Heart left ventricle (tissue), 16 donors: ENCODE data around the gene FSD1L. TPM values are rescaled to one million over a fixed set of nuclear protein-coding genes. Genes with fewer than 3 reads are reported as not detected.

Experiments used
- ATAC-seq, 4 donors: fragments of 200-7000 bp; cut with Tn5 transposase; one replicate each; pipeline ENCODE4 v1.9.1; 2020 to 2022; ENCODE audit warnings: moderate library complexity in 4 of 4, mild to moderate bottlenecking in 3 of 4, moderate number of reproducible peaks in 1 of 4
- DNase-seq, 5 donors: peaks; one replicate each; pipeline ENCODE4 v3.0.0-alpha.2; 2020
- H3K27ac ChIP-seq, 12 donors: fragments of 200-600 bp; sonication (generic) in 4 of 12; one replicate each; pipeline versions ENCODE4 v1.5.0 to v1.8.0; 2016 to 2022; ENCODE audit warnings: mild to moderate bottlenecking in 2 of 12
- H3K27me3 ChIP-seq, 9 donors: fragments of 200-600 bp; sonication (generic) in 2 of 9; one replicate each; pipeline versions ENCODE4 v1.5.1 to v1.8.0; 2016 to 2022; ENCODE audit warnings: mild to moderate bottlenecking in 3 of 9
- H3K36me3 ChIP-seq, 9 donors: fragments of 200-600 bp; sonication (generic) in 2 of 9; one replicate each; pipeline versions ENCODE4 v1.5.0 to v1.8.0; 2018 to 2022; ENCODE audit warnings: mild to moderate bottlenecking in 2 of 9
- H3K4me1 ChIP-seq, 12 donors: fragments of 200-600 bp; sonication (generic) in 4 of 12; one replicate each; pipeline versions ENCODE4 v1.5.0 to v1.8.0; 2016 to 2022; ENCODE audit warnings: mild to moderate bottlenecking in 3 of 12
- H3K4me3 ChIP-seq, 12 donors: fragments of 200-600 bp; sonication (generic) in 4 of 12; one replicate each; pipeline versions ENCODE4 v1.5.0 to v1.8.0; 2017 to 2022; ENCODE audit warnings: mild to moderate bottlenecking in 9 of 12, moderate library complexity in 4 of 12
- H3K9me3 ChIP-seq, 12 donors: fragments of 200-600 bp; sonication (generic) in 4 of 12; one replicate each; pipeline versions ENCODE4 v1.5.0 to v1.8.0; 2016 to 2022; ENCODE audit warnings: mild to moderate bottlenecking in 1 of 12
- CTCF ChIP-seq, 12 donors: fragments of 200-600 bp; sonication (generic) in 4 of 12; IDR thresholded peaks; one replicate each; pipeline versions ENCODE4 v1.5.0 to v1.8.0; 2018 to 2022; ENCODE audit warnings: antibody characterized with exemption in 12 of 12, mild to moderate bottlenecking in 5 of 12
- POLR2A ChIP-seq, 2 donors: fragments of 450-650 bp; IDR thresholded peaks; one replicate each; pipeline ENCODE4 v1.6.1; 2017; ENCODE audit warnings: antibody characterized with exemption in 2 of 2, mild to moderate bottlenecking in 2 of 2, moderate library complexity in 2 of 2
- WGBS, 4 donors: extraction: QIAGEN DNeasy Blood & Tissue Kit in 2 of 4; methylation state at CpG; one replicate each; pipeline versions ENCODE4 v1.1.5 to v1.1.7; 2013 to 2018; 5-methylcytosine and 5-hydroxymethylcytosine counted together
- intact Hi-C, 10 donors: fragments of 100-400 bp; cut with DNase I; formaldehyde crosslinking; loops; one replicate each; pipeline versions ENCODE4 v1.11.1 to v1.14.2; 2022
- polyA plus RNA-seq, 2 donors: library from polyadenylated mRNA; stranded (reverse); fragments of 200-250 nt; gene quantifications; one replicate each; pipeline ENCODE4 v1.2.3, GENCODE V29; 2013
- total RNA-seq, 9 donors: library from RNA; depleted of rRNA in 2 of 9; stranded (reverse); fragments of >200 nt in 2 of 9; fragmentation: NEBNext Ultra II Directional in 3 of 9; extraction: Animal tissue kit (Norgen Biotek cat#: 25700) in 3 of 9; gene quantifications; one replicate each; pipeline versions ENCODE4 v1.1.0 to v1.2.4, GENCODE V29; 2016 to 2023
- donor health status: ischemic (EF 13 %, LVEDD 7.1; RV severe dilation, severe dysfunction).
- donor health status: healthy with polysubstance abuse.
- donor health status: DM: no; HTN: yes; CAD: no.
- donor health status: DM: no; HTN: no; CAD: no.
- donor health status: ischemic (EF 25% LVEDD 6.9; RV normal size, moderate dysfunction).
- donor health status: ischemic (EF 25% LVEDD 5.7; RV mildly dilated, moderate dysfunction).
- donor health status: healthy.
- donor health status: DM: yes; HTN: yes; CAD: no.
- donor health status: ischemic (EF 35%, LVEDD 5.7; RV mildly dilated, moderate dysfunction).
- donor health status: nonischemic (EF 11% LVEDD 7.7; RV severe dilation, severe dysfunction).
- donor health status: DM: yes; HTN: yes; CAD: no.
- donor health status: PGD.
- donor health status: ischemic (EF 29% LVEDD 5.4; RV normal size, mild dysfunction).
- donor health status: nonischemic (EF 23%, LVEDD 6.1; RV moderate dilation, normal function).

Gene FSD1L
- total and polyA plus RNA-seq, 11 donors = 2.1 to 14.0 (median 7.3) TPM

DNA sequence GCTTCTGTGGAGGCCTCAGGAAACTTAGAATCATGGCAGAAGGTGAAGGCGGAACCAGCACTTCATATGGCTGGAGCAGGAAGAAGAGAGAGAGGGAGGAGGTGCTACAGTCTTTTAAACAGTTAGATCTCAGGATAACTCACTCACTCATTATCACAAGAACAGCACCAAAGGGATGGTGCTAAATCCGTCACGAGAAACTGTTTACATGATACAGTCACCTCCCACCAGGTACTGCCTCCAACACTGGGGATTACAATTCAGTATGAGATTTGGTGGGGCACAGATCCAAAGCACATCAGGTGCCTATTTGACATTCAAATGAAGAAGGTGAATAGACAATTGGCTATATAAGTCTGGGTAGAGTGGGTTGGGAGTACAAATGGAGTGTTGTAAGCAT is 145.3 kb downstream of the FSD1L start:
- no peak overlapping the region for H3K27ac ChIP-seq
- WGBS, 4 donors = 71 to 94% (median 85%) methylated on average over 3 of the region's 3 CpGs
- intact Hi-C loops = no loop called here
- peaks cover 0 to 19% (median 10%) of the 10 kb centered on the region in 12 donors for H3K9me3 ChIP-seq
- peaks cover 0 to 63% (median 16%) of the 10 kb centered on the region in 9 donors for H3K36me3 ChIP-seq
- no peaks in the 10 kb centered on the region for H3K27me3 ChIP-seq
- TF ChIP-seq POLR2A (IDR thresholded peaks at IDR 0.05) (no peak), CTCF (IDR thresholded peaks at IDR 0.05) (no peak)
- no peak for ATAC-seq
- H3K4me3 ChIP-seq = no peak overlapping the region
- DNase-seq = no peak
- H3K4me1 ChIP-seq = no peaks in the 10 kb centered on the region

Other genes with a start within 250 kb of the FSD1L start
- 10 to 100 TPM; 14.6 to 29.4 (median 21.3) TPM for gene SLC44A1, start 203.4 kb upstream of the FSD1L start, total RNA-seq
- 10 to 100 TPM in 1 of 2 donors, 1 to 10 TPM in 1; 5.1 to 21.5 TPM for gene SLC44A1, start 203.4 kb upstream of the FSD1L start, polyA plus RNA-seq
- gene FKTN, start 110.1 kb downstream of the FSD1L start, total RNA-seq = 10 to 100 TPM in 3 of 9 donors, 1 to 10 TPM in 6; 3.5 to 12.9 (median 7.2) TPM
- gene FKTN, start 110.1 kb downstream of the FSD1L start, polyA plus RNA-seq = 1 to 10 TPM; 2.3 to 4.0 TPM
- gene TAL2, start 214.4 kb downstream of the FSD1L start, total RNA-seq = not detected
- under 1 TPM in 1 of 2 donors, not detected in 1; 0.46 TPM for gene TAL2, start 214.4 kb downstream of the FSD1L start, polyA plus RNA-seq
- 10 to 100 TPM; 39.9 to 66.9 (median 52.0) TPM for gene TMEM38B, start 246.5 kb downstream of the FSD1L start, total RNA-seq
- gene TMEM38B, start 246.5 kb downstream of the FSD1L start, polyA plus RNA-seq = 10 to 100 TPM; 17.2 to 32.1 TPM